Measurements from ENCODE around the gene MFN2. TPM values are rescaled to one million over a fixed set of nuclear protein-coding genes. Genes with fewer than 3 reads are reported as not detected.
"Not testable (repeated sequence)": the region's sequence is repeated elsewhere in the genome, so short reads cannot be mapped to it uniquely, and the experiment has no call there.

The MFN2 gene
- total RNA-seq, 4 donors from 2014 or later = 176 to 282 (median 217) TPM

- no peak for ATAC-seq
- no peak for TF ChIP-seq CTCF (IDR thresholded peaks at IDR 0.05 in 4 of 5, conservative IDR thresholded peaks at IDR 0.05 in 1 of 5)
- no peak for TF ChIP-seq POLR2A (IDR thresholded peaks at IDR 0.05)
- H3K9me3 ChIP-seq = no peaks in the 10 kb centered on the region
- no peak for DNase-seq
- intact Hi-C loops (cut with DNase I; ENCODE audit: low total_unique reads) = no loop called here
- H3K27ac ChIP-seq = peak overlapping the region; percentile 79 to 90 (median 86)
- in situ Hi-C loops (cut with MboI; ENCODE audit: low sequenced_read_pairs in 4 of 4) = no loop called here
- H3K27me3 ChIP-seq = no peaks in the 10 kb centered on the region
- peak overlapping the region; percentile 59 to 83 (median 73) for H3K4me3 ChIP-seq
- H3K4me1 ChIP-seq = peaks cover 47 to 53% of the 10 kb centered on the region in 2 donors
- no peaks in the 10 kb centered on the region for H3K36me3 ChIP-seq
These were observed 45.2 kb upstream of the MFN2 start for GRCh38 chr1:11935057-11935412.

- Histone ChIP-seq H3K4me1 (peaks cover 47 to 54% of the 10 kb centered on the region in 2 donors), H3K4me3 (peak overlapping the region; percentile 59 to 83 (median 73)), H3K27ac (peak overlapping the region; percentile 79 to 90 (median 86))
- ATAC-seq; DNase-seq; in situ Hi-C loops (cut with MboI; ENCODE audit: low sequenced_read_pairs in 4 of 4); H3K36me3 ChIP-seq; H3K9me3 ChIP-seq; H3K27me3 ChIP-seq; intact Hi-C loops (cut with DNase I; ENCODE audit: low total_unique reads): not testable (repeated sequence)
These were observed 44.5 kb upstream of the MFN2 start for GRCh38 chr1:11935733-11936132.

- ATAC-seq = peak; percentile 42 to 56
- intact Hi-C loops (cut with DNase I; ENCODE audit: low total_unique reads) = no loop called here
These were observed 41.3 kb upstream of the MFN2 start for GRCh38 chr1:11938722-11939526.

GRCh38 chr1:11939794-11940193, 40.5 kb upstream of the MFN2 start:
- H3K9me3 ChIP-seq; H3K36me3 ChIP-seq; H3K4me3 ChIP-seq; H3K27me3 ChIP-seq; ATAC-seq; DNase-seq; in situ Hi-C loops (cut with MboI; ENCODE audit: low sequenced_read_pairs in 4 of 4): not testable (repeated sequence)
- Histone ChIP-seq H3K4me1 (peaks cover 68 to 74% of the 10 kb centered on the region in 2 donors), H3K27ac (peak overlapping the region; percentile 79 to 90 (median 86))
- intact Hi-C loops (cut with DNase I; ENCODE audit: low total_unique reads) = loop anchor here (5.0 kb wide), 1 partner anchor 38 kb away; no protein-coding TSS in a partner anchor

More at GRCh38 chr1:11938722-11939526, 41.3 kb upstream of the MFN2 start:
- Histone ChIP-seq H3K36me3 (no peaks in the 10 kb centered on the region), H3K27me3 (no peaks in the 10 kb centered on the region), H3K9me3 (no peaks in the 10 kb centered on the region), H3K4me1 (peaks cover 65 to 74% of the 10 kb centered on the region in 2 donors), H3K4me3 (peak overlapping the region in 2 of 4 donors; percentile 17 to 22), H3K27ac (peak overlapping the region; percentile 79 to 90 (median 86))
- peak; percentile 72 to 82 for DNase-seq
- in situ Hi-C loops (cut with MboI; ENCODE audit: low sequenced_read_pairs in 4 of 4) = no loop called here
- TF ChIP-seq CTCF (IDR thresholded peaks at IDR 0.05 in 4 of 5, conservative IDR thresholded peaks at IDR 0.05 in 1 of 5) = no peak
- no peak for TF ChIP-seq POLR2A (IDR thresholded peaks at IDR 0.05)

GRCh38 chr1:11940260-11940921, 39.9 kb upstream of the MFN2 start:
- H3K27ac ChIP-seq = peak overlapping the region; percentile 79 to 90 (median 86)
- ATAC-seq = peak; percentile 11 to 14
- in situ Hi-C loops (cut with MboI; ENCODE audit: low sequenced_read_pairs in 4 of 4) = no loop called here
- intact Hi-C loops (cut with DNase I; ENCODE audit: low total_unique reads) = loop anchor here (5.0 kb wide), 1 partner anchor 37 kb away; no protein-coding TSS in a partner anchor
- TF ChIP-seq CTCF (IDR thresholded peaks at IDR 0.05 in 4 of 5, conservative IDR thresholded peaks at IDR 0.05 in 1 of 5) = no peak
- no peak for TF ChIP-seq POLR2A (IDR thresholded peaks at IDR 0.05)
- H3K4me1 ChIP-seq = peaks cover 65 to 70% of the 10 kb centered on the region in 2 donors
- DNase-seq = peak in 1 of 2 donors; percentile 45
- H3K27me3 ChIP-seq = no peaks in the 10 kb centered on the region
- no peaks in the 10 kb centered on the region for H3K9me3 ChIP-seq
- H3K36me3 ChIP-seq = no peaks in the 10 kb centered on the region
- H3K4me3 ChIP-seq = no peak overlapping the region

Data from gastrocnemius medialis (tissue), 4 donors.